ENCODE data around the gene NOTCH2NLA. TPM values are rescaled to one million over a fixed set of nuclear protein-coding genes. Genes with fewer than 3 reads are reported as not detected.
"Not testable (repeated sequence)": the region's sequence is repeated elsewhere in the genome, so short reads cannot be mapped to it uniquely, and the experiment has no call there.

Gene NOTCH2NLA
- total RNA-seq (10 to 100 TPM in 3 of 4 donors, 1 to 10 TPM in 1; 9.8 to 22.6 (median 10.6) TPM), polyA plus RNA-seq (10 to 100 TPM in 2 of 3 donors, 1 to 10 TPM in 1; 7.9 to 43.7 (median 10.6) TPM)
- long read RNA-seq, donor 1, partial matches to known transcripts, result 0 of 5 reads
- long read RNA-seq, donor 1, other reads (novel, unspliced or antisense), result 1 of 5 reads
- long read RNA-seq, donor 2, transcript NOTCH2NLA-201 (5 exons, 1,874 nt), result major isoform, 15 of 28 reads
- long read RNA-seq, donor 2, partial matches to known transcripts, result 1 of 28 reads
- long read RNA-seq, donor 2, other reads (novel, unspliced or antisense), result 12 of 28 reads

- WGBS, 3 donors, result 0 to 2% methylated on average over 2 to 22 of the region's 72 CpGs; no CpG with 5 or more reads in 1 of the 3 donors
- H3K27me3 ChIP-seq (ENCODE audit: insufficient read depth in 3 of 3, low read length in 2 of 3); H3K9me3 ChIP-seq; H3K36me3 ChIP-seq (ENCODE audit: insufficient read depth in 1 of 2, low read depth in 1 of 2); H3K4me1 ChIP-seq; intact Hi-C loops (cut with DNase I): not testable (repeated sequence)
- ATAC-seq, result peak; percentile 56 to 80 (median 74)
- H3K27ac ChIP-seq, result peak within 1 kb of the TSS; percentile 86
- H3K4me3 ChIP-seq, result peak within 1 kb of the TSS; percentile 70
- peak; percentile 35 to 64 for DNase-seq
Observed at GRCh38 chr1:146228710-146229477, at the start of gene NOTCH2NLA. TSS of gene NOTCH2NLA (minus strand) at chr1:146229021. CDS start at chr1:146189337, 39,684 bp downstream.

GRCh38 chr1:146278346-146278745 is 49.5 kb upstream of the NOTCH2NLA start:
- H3K27me3 ChIP-seq (ENCODE audit: insufficient read depth in 3 of 3, low read length in 2 of 3); H3K4me3 ChIP-seq; H3K36me3 ChIP-seq (ENCODE audit: insufficient read depth in 1 of 2, low read depth in 1 of 2); H3K4me1 ChIP-seq; DNase-seq; intact Hi-C loops (cut with DNase I); H3K9me3 ChIP-seq; H3K27ac ChIP-seq: not testable (repeated sequence)
- ATAC-seq, result peak in 2 of 4 donors; percentile 23 to 57
- no CpG with 5 or more reads among the region's 3 CpGs for WGBS, 3 donors

DNA sequence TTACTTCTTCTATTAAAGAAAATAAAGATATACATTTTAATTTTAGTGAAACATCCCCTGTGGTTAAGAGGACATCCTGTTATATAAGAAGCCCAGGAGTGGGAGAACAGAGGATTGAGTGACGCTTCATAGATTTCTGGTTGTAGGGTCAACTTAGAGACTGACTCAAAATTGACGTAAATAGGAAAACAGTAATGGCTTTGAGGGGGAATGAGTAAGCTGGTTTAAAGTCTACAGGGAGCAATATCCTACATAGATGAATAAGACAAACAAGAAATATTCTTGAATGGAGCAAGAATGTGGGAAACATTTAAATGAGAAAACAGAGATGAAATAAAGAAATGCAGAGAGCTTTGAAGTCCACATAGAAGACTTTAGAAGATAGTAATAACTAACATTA is 48.3 kb upstream of the NOTCH2NLA start:
- WGBS, 3 donors, result no CpG with 5 or more reads among the region's 2 CpGs
- H3K27ac ChIP-seq; H3K36me3 ChIP-seq (ENCODE audit: insufficient read depth in 1 of 2, low read depth in 1 of 2); H3K4me3 ChIP-seq; H3K9me3 ChIP-seq; DNase-seq; H3K27me3 ChIP-seq (ENCODE audit: insufficient read depth in 3 of 3, low read length in 2 of 3); H3K4me1 ChIP-seq; intact Hi-C loops (cut with DNase I); ATAC-seq: not testable (repeated sequence)

- intact Hi-C loops (cut with DNase I); ATAC-seq; DNase-seq; H3K27me3 ChIP-seq (ENCODE audit: insufficient read depth in 3 of 3, low read length in 2 of 3); H3K36me3 ChIP-seq (ENCODE audit: insufficient read depth in 1 of 2, low read depth in 1 of 2); H3K9me3 ChIP-seq; H3K4me3 ChIP-seq; H3K27ac ChIP-seq; H3K4me1 ChIP-seq: not testable (repeated sequence)
- WGBS, 3 donors, result no CpG with 5 or more reads among the region's 3 CpGs
Observed at GRCh38 chr1:146274083-146274482, 45.3 kb upstream of the NOTCH2NLA start.

DNA sequence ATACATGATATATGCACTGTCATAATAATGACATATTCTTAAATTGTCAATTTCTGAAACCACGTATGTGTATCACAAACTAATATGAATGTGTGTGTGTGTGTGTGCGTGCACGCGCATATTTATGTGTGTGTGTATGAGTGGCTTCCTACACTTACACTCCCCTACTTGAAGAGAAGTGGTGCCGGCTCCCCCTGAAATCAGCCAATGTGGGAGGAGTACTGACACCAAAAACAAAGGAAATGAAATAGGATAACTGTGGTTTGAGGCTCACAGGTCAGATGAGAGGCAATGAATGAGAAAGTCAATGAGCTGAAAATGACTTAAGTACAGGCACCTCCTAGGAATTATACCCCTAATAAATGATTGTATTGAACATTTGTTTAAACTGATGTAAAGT is 44.4 kb upstream of the NOTCH2NLA start:
- WGBS, 3 donors, result no CpG with 5 or more reads among the region's 5 CpGs
- H3K4me3 ChIP-seq; intact Hi-C loops (cut with DNase I): not testable (repeated sequence)

DNA sequence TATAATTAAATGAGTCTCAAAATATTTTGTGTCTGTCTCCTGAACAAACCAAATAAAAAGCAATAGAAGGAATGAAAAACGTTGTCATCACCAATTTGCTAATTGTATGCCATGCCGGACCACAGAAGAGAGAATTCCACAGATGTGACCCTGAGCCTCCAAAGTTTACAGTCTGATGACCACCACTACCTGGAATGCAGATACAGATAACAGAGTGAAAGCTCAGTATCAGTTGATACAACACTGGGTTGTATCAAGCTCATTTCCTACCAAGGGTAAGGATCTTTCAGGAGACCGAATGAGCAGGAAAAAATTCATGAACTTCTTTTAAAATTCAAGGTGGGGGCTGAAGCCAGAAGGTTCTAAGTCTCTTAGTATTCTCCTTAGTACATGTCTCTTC is 43.9 kb upstream of the NOTCH2NLA start:
- H3K27me3 ChIP-seq (ENCODE audit: insufficient read depth in 3 of 3, low read length in 2 of 3); ATAC-seq; H3K27ac ChIP-seq; H3K4me1 ChIP-seq; H3K4me3 ChIP-seq; intact Hi-C loops (cut with DNase I); H3K36me3 ChIP-seq (ENCODE audit: insufficient read depth in 1 of 2, low read depth in 1 of 2); DNase-seq; H3K9me3 ChIP-seq: not testable (repeated sequence)
- no CpG with 5 or more reads among the region's 3 CpGs for WGBS, 3 donors

More for the DNA sequence above, 44.4 kb upstream of the NOTCH2NLA start:
- H3K36me3 ChIP-seq (ENCODE audit: insufficient read depth in 1 of 2, low read depth in 1 of 2); DNase-seq; H3K27me3 ChIP-seq (ENCODE audit: insufficient read depth in 3 of 3, low read length in 2 of 3); H3K27ac ChIP-seq; H3K4me1 ChIP-seq; H3K9me3 ChIP-seq; ATAC-seq: not testable (repeated sequence)

GRCh38 chr1:146271977-146272376 is 43.2 kb upstream of the NOTCH2NLA start:
- H3K36me3 ChIP-seq (ENCODE audit: insufficient read depth in 1 of 2, low read depth in 1 of 2); ATAC-seq; DNase-seq; H3K27ac ChIP-seq; H3K27me3 ChIP-seq (ENCODE audit: insufficient read depth in 3 of 3, low read length in 2 of 3); H3K4me3 ChIP-seq; H3K4me1 ChIP-seq; H3K9me3 ChIP-seq; intact Hi-C loops (cut with DNase I): not testable (repeated sequence)
- WGBS, 3 donors, result no CpG with 5 or more reads among the region's 2 CpGs

- DNase-seq, result not testable (repeated sequence)
Observed at GRCh38 chr1:146270129-146270528, 41.3 kb upstream of the NOTCH2NLA start.

GRCh38 chr1:146266179-146266748 is 37.4 kb upstream of the NOTCH2NLA start:
- H3K27ac ChIP-seq; H3K36me3 ChIP-seq (ENCODE audit: insufficient read depth in 1 of 2, low read depth in 1 of 2); ATAC-seq; intact Hi-C loops (cut with DNase I); H3K27me3 ChIP-seq (ENCODE audit: insufficient read depth in 3 of 3, low read length in 2 of 3); H3K4me1 ChIP-seq; H3K4me3 ChIP-seq; H3K9me3 ChIP-seq; DNase-seq: not testable (repeated sequence)
- WGBS, 3 donors, result no CpG with 5 or more reads among the region's 2 CpGs

More at GRCh38 chr1:146270129-146270528, 41.3 kb upstream of the NOTCH2NLA start:
- H3K36me3 ChIP-seq (ENCODE audit: insufficient read depth in 1 of 2, low read depth in 1 of 2); intact Hi-C loops (cut with DNase I); H3K4me3 ChIP-seq; ATAC-seq; H3K27me3 ChIP-seq (ENCODE audit: insufficient read depth in 3 of 3, low read length in 2 of 3); H3K27ac ChIP-seq; H3K4me1 ChIP-seq; H3K9me3 ChIP-seq: not testable (repeated sequence)
- no CpG with 5 or more reads among the region's 9 CpGs for WGBS, 3 donors

GRCh38 chr1:146264761-146265160 is 35.9 kb upstream of the NOTCH2NLA start:
- H3K36me3 ChIP-seq (ENCODE audit: insufficient read depth in 1 of 2, low read depth in 1 of 2); DNase-seq; H3K4me3 ChIP-seq; H3K9me3 ChIP-seq; ATAC-seq; H3K4me1 ChIP-seq; intact Hi-C loops (cut with DNase I); H3K27me3 ChIP-seq (ENCODE audit: insufficient read depth in 3 of 3, low read length in 2 of 3); H3K27ac ChIP-seq: not testable (repeated sequence)
- no CpG with 5 or more reads among the region's 3 CpGs for WGBS, 3 donors
